HFFc6 (cell line): ENCODE measurements around the gene FSTL4. TPM values are rescaled to one million over a fixed set of nuclear protein-coding genes. Genes with fewer than 3 reads are reported as not detected.

Experiments
- DNase-seq: peaks from one replicate; pipeline ENCODE4 v3.0.0-alpha.2; 2018
- H3K27ac Mint-ChIP-seq: 2 replicates; pipeline ENCODE4 v1.8.0; 2020; ENCODE audit warnings: mild to moderate bottlenecking, mixed read lengths
- H3K27me3 Mint-ChIP-seq: 2 replicates; pipeline ENCODE4 v1.8.0; 2021; ENCODE audit warnings: mild to moderate bottlenecking, moderate library complexity, mixed read lengths; ENCODE audit not compliant: insufficient read depth
- H3K36me3 Mint-ChIP-seq: 2 replicates; pipeline ENCODE4 v1.8.0; 2021; ENCODE audit warnings: low read depth, mixed read lengths
- H3K4me1 Mint-ChIP-seq: 2 replicates; pipeline ENCODE4 v1.8.0; 2020; ENCODE audit warnings: low read depth, mixed read lengths
- H3K4me3 Mint-ChIP-seq: 2 replicates; pipeline ENCODE4 v1.8.0; 2020; ENCODE audit warnings: mild to moderate bottlenecking, moderate library complexity, mixed read lengths
- H3K9me3 Mint-ChIP-seq: 2 replicates; pipeline ENCODE4 v1.8.0; 2020; ENCODE audit warnings: mild to moderate bottlenecking, mixed read lengths
- total RNA-seq, 6 experiments: library from RNA; stranded (reverse); fragmentation: NEBNext Ultra II Directional; extraction: Animal tissue kit (Norgen Biotek cat#: 25700); gene quantifications; 2 replicates in 1 of 6; 3 replicates in 5 of 6; pipeline ENCODE4 v1.2.3, GENCODE V29; 2021
- TF ChIP-seq, protein P1 (sequence below): fragments of 200-600 bp; sonication (generic); IDR thresholded peaks from 2 replicates; pipeline ENCODE4 v1.5.0; 2021; ENCODE audit warnings: antibody characterized with exemption, mild to moderate bottlenecking

Gene FSTL4
- total RNA-seq, 6 experiments from 2014 or later, result not detected

DNA sequence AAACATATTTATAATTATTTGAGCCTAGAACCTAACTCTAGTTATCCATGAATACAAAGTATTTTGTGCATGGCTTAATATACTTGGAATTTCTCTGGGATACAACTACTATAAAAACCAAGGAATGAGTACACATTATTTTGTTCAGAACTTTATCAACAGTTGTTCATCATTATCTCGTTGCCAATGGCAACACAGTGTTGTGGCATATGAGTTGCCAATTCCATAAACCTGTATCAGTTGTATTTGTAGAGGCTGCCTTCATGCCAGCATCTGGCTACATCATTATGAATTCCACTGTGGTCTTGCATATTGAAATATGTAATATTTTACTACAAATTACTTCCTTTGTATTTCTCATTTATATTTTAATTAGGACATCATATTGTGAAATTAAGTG, 250.4 kb downstream of the FSTL4 start:
- no peaks in the 10 kb centered on the region for H3K36me3 Mint-ChIP-seq
- H3K4me1 Mint-ChIP-seq, result no peaks in the 10 kb centered on the region
- TF ChIP-seq, protein P1, sequence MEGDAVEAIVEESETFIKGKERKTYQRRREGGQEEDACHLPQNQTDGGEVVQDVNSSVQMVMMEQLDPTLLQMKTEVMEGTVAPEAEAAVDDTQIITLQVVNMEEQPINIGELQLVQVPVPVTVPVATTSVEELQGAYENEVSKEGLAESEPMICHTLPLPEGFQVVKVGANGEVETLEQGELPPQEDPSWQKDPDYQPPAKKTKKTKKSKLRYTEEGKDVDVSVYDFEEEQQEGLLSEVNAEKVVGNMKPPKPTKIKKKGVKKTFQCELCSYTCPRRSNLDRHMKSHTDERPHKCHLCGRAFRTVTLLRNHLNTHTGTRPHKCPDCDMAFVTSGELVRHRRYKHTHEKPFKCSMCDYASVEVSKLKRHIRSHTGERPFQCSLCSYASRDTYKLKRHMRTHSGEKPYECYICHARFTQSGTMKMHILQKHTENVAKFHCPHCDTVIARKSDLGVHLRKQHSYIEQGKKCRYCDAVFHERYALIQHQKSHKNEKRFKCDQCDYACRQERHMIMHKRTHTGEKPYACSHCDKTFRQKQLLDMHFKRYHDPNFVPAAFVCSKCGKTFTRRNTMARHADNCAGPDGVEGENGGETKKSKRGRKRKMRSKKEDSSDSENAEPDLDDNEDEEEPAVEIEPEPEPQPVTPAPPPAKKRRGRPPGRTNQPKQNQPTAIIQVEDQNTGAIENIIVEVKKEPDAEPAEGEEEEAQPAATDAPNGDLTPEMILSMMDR, result no peak
- H3K9me3 Mint-ChIP-seq, result no peaks in the 10 kb centered on the region
- no peak for DNase-seq
- no peak overlapping the region for H3K4me3 Mint-ChIP-seq
- H3K27ac Mint-ChIP-seq, result no peak overlapping the region
- H3K27me3 Mint-ChIP-seq, result peaks cover 31% of the 10 kb centered on the region

DNA sequence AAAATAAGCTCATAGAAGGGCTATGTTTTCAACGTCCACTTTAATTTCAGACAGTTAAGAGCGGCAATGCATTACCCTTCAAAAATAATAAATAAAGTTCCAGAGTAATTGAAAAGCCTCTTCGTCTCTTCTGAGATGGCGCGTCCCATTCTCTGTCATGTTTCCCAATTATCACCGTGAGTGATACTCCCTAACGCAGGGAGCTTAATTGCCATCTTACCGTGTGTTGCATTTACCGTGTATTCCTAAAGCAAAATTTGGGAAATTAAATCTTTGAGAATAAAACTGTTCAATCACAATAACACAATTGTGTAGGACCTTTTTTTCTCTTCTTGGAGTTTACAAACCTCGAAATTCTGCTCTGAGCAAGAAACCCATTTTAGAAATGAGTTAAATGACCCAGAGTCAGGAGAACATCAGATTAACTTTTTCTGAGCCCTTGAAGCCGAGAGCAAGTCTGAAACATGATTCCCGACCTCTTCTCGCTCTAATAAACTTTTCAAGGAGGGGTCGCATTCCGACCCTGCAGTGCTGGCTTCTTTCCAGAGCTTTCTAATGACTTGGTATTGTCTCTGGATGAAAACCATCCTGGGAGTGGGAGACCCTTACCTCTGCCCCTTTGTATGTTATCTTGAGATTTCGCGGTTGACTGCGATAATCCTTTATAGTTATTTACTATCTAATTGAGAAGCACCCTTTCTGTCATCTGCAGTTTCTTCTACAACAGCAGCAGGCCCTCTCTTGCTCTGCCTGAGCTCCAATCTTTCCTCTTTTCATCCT, 251.5 kb downstream of the FSTL4 start:
- Mint-ChIP-seq H3K4me1 (no peaks in the 10 kb centered on the region), H3K27me3 (peaks cover 27% of the 10 kb centered on the region), H3K4me3 (no peak overlapping the region), H3K36me3 (no peaks in the 10 kb centered on the region), H3K9me3 (no peaks in the 10 kb centered on the region), H3K27ac (no peak overlapping the region)
- DNase-seq, result no peak
- TF ChIP-seq, protein P1, result no peak

- Mint-ChIP-seq H3K9me3 (no peaks in the 10 kb centered on the region), H3K36me3 (no peaks in the 10 kb centered on the region), H3K27me3 (peaks cover 29% of the 10 kb centered on the region), H3K4me3 (no peak overlapping the region), H3K27ac (no peak overlapping the region), H3K4me1 (no peaks in the 10 kb centered on the region)
- TF ChIP-seq, protein P1, result no peak
- no peak for DNase-seq
Observed at GRCh38 chr5:133359861-133360260, 252.5 kb downstream of the FSTL4 start.

DNA sequence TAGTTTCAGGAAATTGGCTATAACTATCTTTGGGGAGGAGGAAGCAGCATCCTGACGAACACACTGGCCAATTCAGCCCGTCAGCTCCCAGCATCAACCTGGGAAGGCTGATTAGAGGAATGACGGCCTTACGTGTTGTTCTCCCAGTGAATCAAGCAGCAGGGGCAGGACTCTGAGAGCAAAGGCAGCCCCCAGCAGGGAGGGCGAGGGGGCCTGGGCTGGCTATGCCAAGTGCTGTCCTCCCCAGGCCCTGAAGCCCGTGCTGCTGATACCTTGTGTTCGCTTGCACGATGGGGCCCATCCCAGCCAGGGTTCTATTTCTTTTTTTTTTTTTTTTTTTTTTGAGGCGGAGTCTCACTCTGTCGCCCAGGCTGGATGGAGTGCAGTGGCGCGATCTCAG, 254.1 kb downstream of the FSTL4 start:
- Mint-ChIP-seq H3K4me3 (no peak overlapping the region), H3K36me3 (no peaks in the 10 kb centered on the region), H3K9me3 (no peaks in the 10 kb centered on the region), H3K27ac (no peak overlapping the region), H3K4me1 (no peaks in the 10 kb centered on the region), H3K27me3 (peaks cover 26% of the 10 kb centered on the region)
- TF ChIP-seq, protein P1, result no peak
- DNase-seq, result no peak

DNA sequence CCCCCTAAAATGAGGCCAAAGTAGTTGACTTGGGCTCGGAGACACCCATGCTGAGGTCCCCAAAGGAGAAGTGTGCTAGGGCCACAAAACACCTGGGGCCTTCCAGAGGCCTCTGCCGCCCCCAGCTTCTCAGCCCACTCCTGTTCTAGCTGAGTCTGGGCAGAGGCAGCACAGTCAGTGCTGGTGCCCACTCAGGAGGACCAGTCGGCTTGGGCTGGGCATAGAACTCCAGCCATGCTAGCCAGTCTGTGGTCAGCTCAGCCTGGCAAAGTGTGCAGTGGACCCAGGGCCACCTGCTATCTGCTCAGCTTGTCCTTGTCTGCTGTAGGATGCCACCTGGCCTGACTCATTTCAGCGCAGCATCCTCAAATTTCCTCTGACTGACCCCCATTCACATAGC, 254.6 kb downstream of the FSTL4 start:
- peaks cover 25% of the 10 kb centered on the region for H3K27me3 Mint-ChIP-seq
- TF ChIP-seq, protein P1, result no peak
- H3K4me3 Mint-ChIP-seq, result no peak overlapping the region

More for the DNA sequence above, 254.6 kb downstream of the FSTL4 start:
- no peaks in the 10 kb centered on the region for H3K4me1 Mint-ChIP-seq
- no peak overlapping the region for H3K27ac Mint-ChIP-seq
- H3K9me3 Mint-ChIP-seq, result no peaks in the 10 kb centered on the region
- H3K36me3 Mint-ChIP-seq, result no peaks in the 10 kb centered on the region
- DNase-seq, result no peak
